Posterior cingulate gyrus (tissue), 11 donors: Measurements from ENCODE around the gene TREML1.
"Not testable (repeated sequence)": the region's sequence is repeated elsewhere in the genome, so short reads cannot be mapped to it uniquely, and the experiment has no call there.

Experiments used
- DNase-seq, 10 donors: peaks; one replicate each; pipeline versions ENCODE4 v3.0.0 to v3.0.0-alpha.2; 2020 to 2021; ENCODE audit warnings: mixed read lengths in 3 of 10
- intact Hi-C: fragments of 100-400 bp; cut with DNase I; formaldehyde crosslinking; loops from one replicate; pipeline ENCODE4 v1.15.1; 2023

The TREML1 gene

GRCh38 chr6:41153451-41153850, 696 bp downstream of the TREML1 start:
- intact Hi-C loops = no loop called here
- DNase-seq = no peak

GRCh38 chr6:41150671-41151070, 3.5 kb downstream of the TREML1 start:
- intact Hi-C loops = no loop called here
- peak in 1 of 10 donors; percentile 61 for DNase-seq

- intact Hi-C loops = no loop called here
- no peak for DNase-seq
Measured at GRCh38 chr6:41147917-41148316, 6.2 kb downstream of the TREML1 start.

DNA sequence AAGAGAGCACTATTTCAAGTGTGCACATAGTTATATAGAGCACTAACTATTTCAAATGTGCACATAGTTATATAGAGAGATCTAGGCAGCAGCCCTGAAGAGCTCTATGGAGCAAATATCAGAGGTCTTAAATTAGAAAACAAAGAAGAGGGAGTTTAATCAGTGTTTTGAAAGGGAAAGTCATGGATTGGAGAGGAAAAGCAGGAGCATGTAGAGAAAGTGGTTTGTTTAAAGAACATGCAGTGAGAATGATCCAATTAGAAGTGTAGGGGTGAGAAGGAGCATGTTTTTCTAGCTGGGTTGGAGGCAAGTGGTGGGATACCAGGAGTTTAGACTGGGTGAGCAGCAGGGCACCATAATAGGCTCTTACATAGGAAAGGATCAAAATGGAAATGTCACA, 17.2 kb downstream of the TREML1 start:
- no peak for DNase-seq
- intact Hi-C loops = no loop called here

DNA sequence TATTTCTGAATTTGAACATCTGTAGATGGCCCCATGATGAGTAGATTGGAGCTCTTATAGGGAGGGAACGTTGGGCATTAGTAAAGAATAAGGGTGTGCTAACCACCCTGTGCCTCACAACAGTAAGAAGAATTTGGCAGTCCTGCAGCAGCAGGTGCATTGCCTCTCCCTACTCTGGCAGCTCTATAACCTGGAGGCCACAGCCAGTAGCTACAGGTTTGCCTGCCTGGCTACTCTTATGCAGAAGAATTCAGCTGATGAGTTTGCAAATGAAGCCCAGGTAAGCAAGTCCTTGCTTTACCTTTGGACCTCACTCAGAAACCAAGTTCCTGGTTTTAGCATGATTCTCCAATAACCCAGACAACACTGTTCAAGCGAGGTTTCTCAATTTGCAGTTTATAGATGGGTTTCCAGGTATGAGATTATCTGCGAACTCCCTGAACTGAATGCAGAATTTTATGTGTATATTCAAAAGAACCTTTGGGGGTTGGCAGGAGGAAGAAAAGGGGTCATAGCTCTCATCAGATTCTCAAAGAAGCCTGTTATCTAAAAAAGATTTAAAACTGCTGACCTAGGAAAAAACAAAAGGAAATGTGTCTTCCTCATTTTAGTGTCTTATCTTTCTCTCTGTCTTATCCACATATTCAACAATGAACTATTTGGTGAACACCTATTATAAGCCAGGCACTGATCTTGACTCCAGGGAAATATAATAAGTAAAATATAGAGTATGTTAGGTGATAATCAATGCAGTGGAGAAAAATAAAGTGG, 18.9 kb downstream of the TREML1 start:
- DNase-seq = no peak

DNA sequence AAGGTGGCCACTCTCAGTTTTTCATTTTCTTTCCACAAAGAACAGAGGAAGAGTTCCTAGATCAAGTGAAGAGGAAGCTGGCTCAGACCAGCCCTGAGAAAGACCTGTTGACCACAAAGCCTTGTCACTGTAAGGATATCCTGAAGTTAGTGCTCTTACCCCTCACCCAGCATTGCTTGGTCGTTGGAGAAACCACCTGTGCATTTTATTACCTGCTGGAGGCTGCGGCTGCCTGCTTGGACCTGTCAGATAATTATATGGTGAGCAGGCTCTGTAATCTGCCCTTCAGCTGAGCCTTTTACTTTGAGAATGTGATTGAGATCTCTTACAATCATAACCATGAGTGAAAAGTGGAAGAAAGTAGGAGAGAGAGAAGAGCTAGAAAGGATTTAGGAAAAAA, 21.9 kb downstream of the TREML1 start:
- DNase-seq = no peak
- intact Hi-C loops = no loop called here

More for the DNA sequence above, 18.9 kb downstream of the TREML1 start:
- intact Hi-C loops = no loop called here

DNA sequence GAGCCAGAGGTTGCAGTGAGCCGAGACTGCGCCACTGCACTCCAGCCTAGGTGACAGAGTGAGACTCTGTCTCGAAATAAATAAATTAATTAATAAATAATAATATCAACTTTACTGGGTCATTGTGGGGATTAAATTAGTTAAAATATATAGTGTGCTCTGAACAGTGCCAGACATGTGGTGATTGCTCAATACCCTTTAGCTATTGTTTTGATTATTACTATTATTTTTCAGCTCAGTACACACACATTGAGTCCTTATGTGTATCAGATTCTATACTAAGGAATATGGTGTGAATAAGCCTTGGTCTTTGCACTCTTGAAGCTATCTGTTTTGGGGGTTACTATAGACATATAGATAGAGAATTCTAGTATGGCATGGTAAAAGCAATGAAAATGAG, 28.9 kb downstream of the TREML1 start:
- intact Hi-C loops = no loop called here
- no peak for DNase-seq

DNA sequence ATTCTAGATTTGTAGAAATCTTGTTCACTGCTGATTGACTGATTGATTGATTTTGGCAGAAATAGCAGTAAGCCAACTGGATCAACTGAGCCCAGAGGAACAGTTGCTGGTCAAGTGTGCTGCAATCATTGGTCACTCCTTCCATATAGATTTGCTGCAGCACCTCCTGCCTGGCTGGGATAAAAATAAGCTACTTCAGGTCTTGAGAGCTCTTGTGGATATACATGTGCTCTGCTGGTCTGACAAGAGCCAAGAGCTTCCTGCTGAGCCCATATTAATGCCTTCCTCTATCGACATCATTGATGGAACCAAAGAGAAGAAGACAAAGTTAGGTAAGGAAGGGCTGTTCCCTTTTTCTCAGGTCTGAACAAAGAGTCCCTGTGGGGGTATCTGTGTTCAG, 31.2 kb downstream of the TREML1 start:
- intact Hi-C loops = no loop called here
- DNase-seq = no peak

GRCh38 chr6:41122373-41122772, 31.8 kb downstream of the TREML1 start:
- intact Hi-C loops = no loop called here
- no peak for DNase-seq

DNA sequence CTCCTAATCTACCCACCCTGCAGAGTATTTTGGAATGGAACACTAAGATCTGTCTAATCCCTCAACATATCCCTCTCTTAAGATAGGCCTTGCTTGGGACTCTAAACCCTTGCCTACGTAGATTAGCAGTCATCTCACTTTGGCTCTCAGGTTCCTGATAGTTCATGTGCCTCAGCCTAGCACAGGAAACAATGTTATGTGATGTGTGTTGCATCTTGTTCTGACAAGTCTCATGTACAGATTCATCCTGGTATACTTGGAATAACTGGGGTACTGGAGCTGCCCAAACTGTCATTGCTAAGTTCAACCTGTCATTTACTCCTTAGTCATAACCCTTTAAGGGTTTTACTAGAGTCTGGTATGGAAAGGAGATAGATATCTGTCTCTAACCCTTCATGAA, 34.1 kb downstream of the TREML1 start:
- no peak for DNase-seq
- intact Hi-C loops = no loop called here

DNA sequence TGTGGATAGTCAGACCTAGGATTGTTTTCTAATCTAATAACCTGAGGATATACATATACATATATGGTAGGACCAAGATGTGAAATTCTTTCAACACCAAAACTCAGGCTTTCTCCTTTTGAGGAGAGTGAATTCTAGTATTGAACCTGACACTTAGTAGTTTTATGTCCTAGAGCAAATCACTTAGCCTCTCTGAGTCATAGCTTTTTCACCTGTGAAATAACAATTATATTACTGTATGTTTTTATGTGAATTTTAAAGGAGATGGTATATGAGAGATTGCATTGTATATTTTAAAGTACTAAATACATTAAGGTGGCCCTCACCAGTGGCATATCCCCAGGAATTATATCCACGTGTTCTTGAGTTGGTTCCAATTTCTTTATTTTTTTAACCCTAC, 34.6 kb downstream of the TREML1 start:
- no peak for DNase-seq
- intact Hi-C loops = no loop called here

DNA sequence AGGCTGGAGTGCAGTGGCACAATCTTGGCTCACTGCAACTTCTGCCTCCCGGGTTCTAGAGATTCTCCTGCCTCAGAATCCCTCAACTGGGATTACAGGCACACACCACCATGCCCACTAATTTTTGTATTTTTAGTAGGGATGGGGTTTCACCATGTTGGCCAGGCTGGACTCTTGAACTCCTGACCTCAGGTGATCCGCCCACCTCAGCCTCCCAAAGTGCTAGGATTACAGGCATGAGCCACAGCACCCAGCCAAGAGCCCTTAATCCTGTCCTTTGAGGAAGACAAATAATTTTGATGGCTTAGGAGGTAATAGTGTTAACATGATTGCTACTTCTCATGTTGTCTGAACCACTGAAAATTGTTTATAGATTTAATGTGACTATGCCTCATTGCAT, 39.1 kb downstream of the TREML1 start:
- intact Hi-C loops, DNase-seq: not testable (repeated sequence)

DNA sequence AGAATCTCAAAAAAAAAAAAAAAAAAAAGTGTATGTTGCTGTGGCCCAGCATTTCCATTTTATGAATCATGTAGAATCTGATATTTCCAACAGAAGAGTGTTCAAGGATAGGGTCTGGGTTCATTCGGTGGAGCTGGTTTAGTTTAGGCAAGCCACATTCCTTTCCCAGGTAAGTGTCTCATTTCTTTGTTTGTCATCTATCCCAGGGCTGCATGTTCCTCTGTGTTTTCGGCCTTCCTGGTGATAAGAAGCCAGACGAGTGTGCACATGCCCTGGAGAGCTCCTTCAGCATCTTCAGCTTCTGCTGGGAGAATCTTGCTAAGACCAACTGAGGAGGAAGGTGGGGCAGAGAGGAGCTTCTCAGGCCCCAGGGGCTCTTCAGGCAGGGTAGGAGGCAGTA, 43.1 kb downstream of the TREML1 start:
- no peak for DNase-seq
- intact Hi-C loops = no loop called here

DNA sequence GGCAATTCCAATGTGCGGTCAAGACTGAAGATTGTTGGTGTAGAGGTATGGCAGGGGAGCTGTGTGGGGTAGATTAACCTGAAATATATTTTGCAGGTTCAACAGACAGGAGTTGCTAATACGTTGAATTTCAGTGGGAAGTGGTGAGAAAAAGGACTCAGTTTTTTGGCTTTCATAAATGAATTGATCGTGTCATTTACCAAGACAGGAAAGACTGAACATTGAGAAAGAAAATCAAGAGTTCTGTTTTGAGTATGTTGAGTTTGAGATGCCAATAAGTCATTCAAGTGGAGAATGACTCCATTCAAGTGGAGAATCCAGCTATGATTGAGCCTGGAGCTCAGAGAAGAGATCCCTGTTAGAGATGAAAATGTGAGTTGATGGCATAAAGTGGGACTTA, 50.3 kb downstream of the TREML1 start:
- no peak for DNase-seq
- intact Hi-C loops = no loop called here

DNA sequence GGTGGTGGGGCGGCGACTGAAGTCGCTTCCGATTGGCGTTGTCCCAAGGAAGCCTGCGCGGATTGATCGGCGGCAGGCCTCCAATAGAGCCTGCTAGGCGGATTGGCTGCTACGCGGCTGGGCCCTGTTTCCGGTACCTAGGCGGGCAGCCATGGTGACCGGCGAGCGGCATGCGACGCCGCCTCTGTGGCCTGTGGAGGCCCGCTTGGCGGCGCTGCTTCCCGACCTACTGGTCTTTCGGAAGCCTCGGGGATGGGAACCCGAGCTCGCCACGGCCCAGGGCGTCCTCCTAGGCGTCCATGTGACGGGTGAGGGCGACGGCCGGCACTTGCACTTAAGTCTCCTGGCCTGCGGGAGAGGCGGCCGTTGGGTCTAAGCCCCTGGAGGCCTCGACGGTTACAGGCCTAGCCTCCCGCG, 53.3 kb downstream of the TREML1 start:
- peak in 2 of 10 donors; percentile 76 to 79 for DNase-seq

More for the DNA sequence above, 53.3 kb downstream of the TREML1 start:
- intact Hi-C loops = no loop called here
